ENCODE results near the gene PLAC9.

The PLAC9 gene

DNA sequence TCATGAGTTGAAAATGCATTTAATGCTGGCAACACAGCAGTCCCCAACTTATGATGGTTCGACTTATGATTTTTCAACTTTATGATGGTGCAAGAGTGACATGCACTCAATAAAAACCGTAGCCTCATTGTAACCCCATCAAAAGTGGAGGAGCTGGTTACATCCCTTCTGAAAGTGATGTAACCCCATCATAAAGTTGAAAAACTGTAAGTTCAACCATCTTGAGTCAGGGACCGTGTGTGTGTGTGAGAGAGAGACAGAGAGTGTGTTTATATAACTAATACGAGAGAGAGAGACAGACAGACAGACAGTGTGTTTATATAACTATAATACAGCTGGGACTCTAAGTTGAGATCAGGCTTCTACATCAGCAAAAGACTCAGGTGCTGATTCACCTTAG lies 51.8 kb downstream of the PLAC9 start:
- no peak for DNase-seq (ENCODE audit: low read depth)

DNA sequence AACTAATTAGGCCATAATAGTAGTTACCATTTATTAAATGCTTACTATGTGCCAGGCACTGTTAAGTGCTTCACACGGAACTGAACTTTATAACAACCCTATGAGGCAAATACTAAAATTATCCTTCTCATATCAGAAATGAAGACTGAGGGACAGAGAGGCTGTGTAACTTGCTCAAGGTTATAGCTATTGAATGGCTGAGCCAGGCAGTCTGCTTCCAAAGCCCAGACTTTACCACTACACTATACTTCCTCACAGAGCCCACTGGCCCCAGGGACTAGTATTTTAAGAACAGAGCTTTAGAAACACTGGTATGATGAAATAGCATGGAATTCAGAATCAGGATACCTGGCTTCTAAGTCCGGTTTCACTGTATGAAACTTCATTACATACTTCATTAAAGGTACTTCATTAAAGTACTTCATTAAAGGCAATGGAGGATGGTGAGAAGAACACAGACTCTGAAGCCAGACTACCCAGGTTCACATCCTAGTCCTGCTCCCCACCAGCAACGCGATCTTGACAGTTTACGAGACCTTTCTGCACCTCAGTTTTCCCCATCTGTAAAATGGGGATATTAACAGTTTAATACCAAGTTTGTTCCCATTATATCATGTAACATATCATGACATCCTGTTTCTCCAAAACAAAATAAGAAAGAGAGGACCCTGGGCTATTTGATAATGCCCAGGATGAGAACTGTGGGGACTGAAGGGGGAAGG lies 53.2 kb downstream of the PLAC9 start:
- DNase-seq (ENCODE audit: low read depth) = no peak

DNA sequence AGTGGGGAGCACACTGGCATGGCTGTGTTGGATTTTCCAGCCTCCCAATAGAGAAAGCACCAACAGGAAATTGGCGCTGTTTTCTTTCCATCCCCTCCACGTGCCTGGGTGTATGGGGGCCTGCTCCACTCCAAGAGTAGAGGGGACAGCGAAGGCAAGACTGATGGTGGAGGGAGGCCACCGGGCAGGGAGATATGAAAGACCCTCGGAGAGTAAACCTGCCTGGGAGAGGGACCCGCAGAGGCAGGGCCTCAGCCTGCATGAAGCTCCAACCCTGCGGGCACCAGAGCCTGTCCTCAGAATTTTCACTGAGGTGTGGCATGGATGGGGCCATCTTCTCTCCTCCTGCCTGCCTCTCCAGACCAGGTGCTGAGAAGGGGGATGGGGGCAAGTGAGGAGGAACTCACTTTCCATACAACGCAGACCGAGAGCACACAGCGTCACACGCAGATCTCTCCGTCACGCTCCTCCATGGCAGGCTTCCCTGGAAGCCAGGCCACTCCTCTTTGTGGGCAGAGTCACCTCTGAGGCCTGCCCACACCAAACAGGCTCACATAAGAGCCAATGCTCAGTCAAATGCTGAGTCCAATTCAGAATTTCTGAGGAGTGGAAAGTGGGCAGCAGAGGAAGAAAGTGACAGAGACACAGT lies 54.0 kb downstream of the PLAC9 start:
- no peak for DNase-seq (ENCODE audit: low read depth)

DNA sequence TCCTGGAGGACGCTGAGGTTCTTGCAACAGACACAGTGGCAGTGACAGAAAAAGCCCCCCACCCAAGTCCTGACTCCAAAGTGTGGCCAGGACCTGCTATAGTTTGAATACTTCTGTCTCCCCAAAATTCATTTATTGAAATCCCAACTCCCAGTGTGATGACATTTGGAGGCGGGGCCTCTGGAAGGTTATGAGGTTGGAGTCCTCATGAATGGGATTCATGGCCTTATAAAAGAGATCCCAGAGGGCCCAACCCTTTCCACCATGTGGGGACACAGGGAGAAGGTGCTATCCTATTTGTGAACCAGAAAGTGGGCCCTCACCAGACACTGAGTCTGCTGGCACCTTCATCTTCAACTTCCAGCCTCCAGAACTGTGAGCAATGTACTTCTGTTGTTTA lies 54.5 kb downstream of the PLAC9 start:
- DNase-seq (ENCODE audit: low read depth) = no peak

DNA sequence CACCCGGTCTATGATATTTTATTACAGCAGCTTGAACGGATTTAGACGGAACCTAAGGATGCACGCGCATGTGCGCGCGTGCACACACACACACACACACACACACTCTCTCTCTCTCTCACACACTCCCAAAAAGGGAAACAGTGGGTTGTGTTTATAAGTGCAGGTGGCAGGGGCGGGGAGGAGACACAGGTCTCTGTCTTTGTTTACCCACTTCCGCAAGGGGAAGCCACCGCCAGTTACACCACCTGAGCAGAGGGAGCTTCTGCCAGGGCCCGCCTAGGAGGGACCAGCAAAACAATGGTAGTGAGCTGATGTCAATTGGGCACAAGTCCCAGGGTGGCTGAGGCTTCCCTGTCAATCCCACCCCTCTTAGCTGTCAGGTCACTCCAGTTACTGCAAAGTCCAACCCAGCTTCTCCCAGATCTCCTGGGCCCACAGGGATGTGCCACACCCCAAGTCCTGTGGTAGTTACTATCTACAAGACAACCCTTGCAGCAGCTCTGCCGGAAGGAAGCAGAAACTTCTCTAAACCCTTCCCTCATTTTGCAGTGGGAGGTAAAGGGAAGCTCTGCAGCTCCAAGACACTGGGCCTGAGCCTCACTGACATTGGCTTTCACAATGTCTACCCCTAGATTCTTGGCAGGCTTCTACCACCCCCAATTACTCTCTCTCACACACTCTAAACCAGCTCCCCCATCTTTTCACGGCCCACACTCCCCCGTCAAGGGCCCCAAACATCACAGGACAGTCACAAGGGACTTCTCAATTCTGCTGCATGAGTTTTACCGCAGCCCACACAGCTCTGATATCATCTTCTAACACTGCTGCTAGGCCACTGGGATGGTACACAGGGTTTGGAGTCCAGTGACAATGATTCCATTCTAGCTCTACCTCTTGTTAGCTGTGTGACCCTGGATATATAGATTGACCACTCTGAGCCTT lies 55.2 kb downstream of the PLAC9 start:
- DNase-seq (ENCODE audit: low read depth) = no peak

DNA sequence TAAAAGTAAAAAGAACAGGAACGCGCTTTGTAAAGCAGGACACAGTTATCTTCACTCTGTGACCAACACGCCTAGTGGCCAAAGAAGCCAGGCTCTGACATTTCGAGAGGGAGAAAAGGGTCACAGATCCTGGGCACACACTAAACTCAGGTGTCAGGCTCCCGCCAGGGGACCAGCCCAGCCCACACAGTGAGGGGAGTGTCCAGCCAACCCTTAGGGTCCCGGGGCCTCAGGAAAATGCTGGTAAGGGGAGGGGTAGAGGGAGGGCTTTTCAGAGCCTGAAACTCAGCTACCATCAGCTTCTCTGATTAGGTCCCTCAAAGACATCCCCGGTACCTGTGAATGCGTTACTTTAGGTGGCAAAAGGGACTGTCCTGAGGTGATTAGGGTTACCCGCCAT lies 56.2 kb downstream of the PLAC9 start:
- DNase-seq (ENCODE audit: low read depth) = no peak

DNA sequence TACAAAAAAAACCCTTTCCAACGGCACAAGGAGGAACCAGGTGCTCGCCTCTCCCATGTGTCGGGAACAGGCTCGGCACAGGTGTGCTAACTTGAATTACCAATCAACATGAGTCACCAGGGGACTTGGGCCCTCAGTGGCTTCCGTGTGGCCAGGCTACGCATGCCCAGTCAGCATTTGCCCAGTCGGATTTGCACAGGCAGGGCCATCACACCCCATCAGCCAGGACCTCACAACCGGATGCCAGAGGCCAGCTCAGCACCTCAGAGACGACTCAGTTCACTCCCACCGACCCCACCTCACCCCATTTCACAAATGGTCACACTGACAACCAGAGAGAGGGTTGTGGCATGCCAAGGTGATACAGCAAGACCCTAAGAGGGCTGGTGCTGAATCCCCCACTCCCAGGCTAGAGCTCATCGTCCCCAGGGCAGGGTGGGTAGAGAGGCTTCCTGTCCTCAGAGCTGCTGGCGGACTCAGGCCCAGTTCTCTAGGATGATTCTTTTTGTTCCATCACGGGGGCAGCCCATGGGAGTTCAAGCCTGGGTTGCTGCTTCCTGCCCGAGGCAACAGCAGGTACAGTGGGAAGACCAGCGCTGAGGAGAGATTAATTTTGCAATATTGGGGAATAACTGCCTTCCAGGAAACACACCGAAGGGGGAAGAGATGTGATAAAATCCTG lies 59.2 kb downstream of the PLAC9 start:
- DNase-seq (ENCODE audit: low read depth) = no peak

DNA sequence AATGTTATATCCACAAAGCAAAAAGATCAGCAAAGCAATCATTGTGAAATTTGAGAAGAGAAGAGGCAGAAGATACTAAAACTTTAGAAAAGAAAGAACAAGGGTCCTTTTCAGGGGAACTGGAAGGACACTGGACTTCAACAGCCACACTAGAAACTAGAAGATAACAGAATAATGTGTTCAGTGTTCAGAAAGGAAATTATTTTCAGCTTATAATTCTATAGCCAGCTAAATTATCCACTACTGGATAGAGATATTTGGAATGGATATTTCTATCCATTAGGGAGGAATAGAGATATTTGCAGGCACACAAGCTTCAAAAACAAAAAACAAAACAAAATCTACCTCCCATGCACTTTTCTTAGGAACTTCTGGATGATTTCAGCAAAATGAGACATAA lies 60.0 kb downstream of the PLAC9 start:
- no peak for DNase-seq (ENCODE audit: low read depth)

DNA sequence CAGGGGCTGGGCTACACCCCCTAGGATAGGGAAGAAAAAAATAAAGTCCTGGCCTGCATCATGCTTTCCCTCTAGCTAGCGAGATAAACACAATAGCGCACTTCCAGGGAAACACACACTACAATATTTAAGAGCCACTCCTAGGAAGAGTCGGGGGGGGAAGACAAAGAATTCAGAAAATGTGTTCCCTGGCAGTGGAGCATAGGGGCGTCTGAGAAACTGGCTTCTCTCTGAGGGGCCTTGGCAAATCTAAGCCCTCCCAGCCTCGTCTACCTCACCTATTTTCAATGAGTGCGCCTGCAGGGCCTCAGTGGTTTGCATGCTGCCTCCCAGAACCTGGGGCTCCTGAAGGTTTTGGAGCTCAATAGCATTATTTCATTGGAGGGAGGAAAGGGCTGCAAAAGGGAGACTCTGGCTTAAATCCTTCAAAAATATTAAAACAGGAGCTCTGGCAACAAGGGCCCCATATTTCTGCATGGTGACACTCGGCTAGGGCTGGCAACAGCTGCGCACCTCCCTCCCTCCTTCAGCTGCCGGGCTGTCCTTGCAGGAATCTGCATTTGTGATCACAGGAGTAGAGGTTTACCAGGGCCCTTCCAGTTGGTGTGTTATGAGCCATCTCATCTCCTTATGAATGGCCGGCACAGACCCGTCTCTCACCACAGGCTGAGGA lies 62.0 kb downstream of the PLAC9 start:
- DNase-seq (ENCODE audit: low read depth) = no peak
